ENCODE measurements around the gene ANO7. TPM values are rescaled to one million over a fixed set of nuclear protein-coding genes. Genes with fewer than 3 reads are reported as not detected.

The ANO7 gene
- total RNA-seq, 2 donors from 2014 or later: 1.2 to 1.8 TPM

GRCh38 chr2:241154915-241155314, 33.6 kb upstream of the ANO7 start:
- ATAC-seq: no peak
- DNase-seq: no peak

GRCh38 chr2:241155936-241156335, 32.5 kb upstream of the ANO7 start:
- DNase-seq (no peak), ATAC-seq (no peak)
- intact Hi-C loops (cut with DNase I): no loop called here

More at GRCh38 chr2:241154915-241155314, 33.6 kb upstream of the ANO7 start:
- intact Hi-C loops (cut with DNase I): loop anchor here in 1 of 2 donors (5.0 kb wide), 1 partner anchor 53 kb away; the partner anchor contains the start of gene MTERF4

- ATAC-seq (no peak), DNase-seq (no peak)
- intact Hi-C loops (cut with DNase I): no loop called here
Observed at GRCh38 chr2:241156971-241157441, 31.5 kb upstream of the ANO7 start.

- no peak for ATAC-seq
- intact Hi-C loops (cut with DNase I): no loop called here
- no peak for DNase-seq
Observed at GRCh38 chr2:241157841-241158545, 30.5 kb upstream of the ANO7 start.

GRCh38 chr2:241158546-241158900, 30.0 kb upstream of the ANO7 start:
- intact Hi-C loops (cut with DNase I): no loop called here
- DNase-seq: no peak
- no peak for ATAC-seq

GRCh38 chr2:241159116-241159515, 29.4 kb upstream of the ANO7 start:
- intact Hi-C loops (cut with DNase I): no loop called here
- ATAC-seq: no peak
- DNase-seq: no peak

- intact Hi-C loops (cut with DNase I): no loop called here
- no peak for DNase-seq
- ATAC-seq: no peak
Observed at GRCh38 chr2:241160318-241160717, 28.2 kb upstream of the ANO7 start.

GRCh38 chr2:241161646-241162281, 26.7 kb upstream of the ANO7 start:
- DNase-seq (peak; percentile 85), ATAC-seq (peak; percentile 95 to 97)
- intact Hi-C loops (cut with DNase I): no loop called here

GRCh38 chr2:241163601-241164118, 24.8 kb upstream of the ANO7 start:
- intact Hi-C loops (cut with DNase I): no loop called here
- ATAC-seq: no peak
- DNase-seq: no peak

- intact Hi-C loops (cut with DNase I): no loop called here
- DNase-seq (no peak), ATAC-seq (no peak)
Observed at GRCh38 chr2:241168366-241168765, 20.1 kb upstream of the ANO7 start.

GRCh38 chr2:241173557-241173956, 14.9 kb upstream of the ANO7 start:
- ATAC-seq (no peak), DNase-seq (no peak)
- intact Hi-C loops (cut with DNase I): no loop called here

GRCh38 chr2:241177526-241178334, 10.7 kb upstream of the ANO7 start:
- intact Hi-C loops (cut with DNase I): no loop called here
- DNase-seq (no peak), ATAC-seq (no peak)

GRCh38 chr2:241178961-241179360, 9.5 kb upstream of the ANO7 start:
- no peak for ATAC-seq
- no peak for DNase-seq
- intact Hi-C loops (cut with DNase I): no loop called here

- intact Hi-C loops (cut with DNase I): no loop called here
- DNase-seq (no peak), ATAC-seq (peak in 1 of 2 donors; percentile 73)
Observed at GRCh38 chr2:241179899-241180298, 8.6 kb upstream of the ANO7 start.

GRCh38 chr2:241180495-241180894, 8.0 kb upstream of the ANO7 start:
- no peak for DNase-seq
- intact Hi-C loops (cut with DNase I): no loop called here
- ATAC-seq: no peak

GRCh38 chr2:241182126-241182525, 6.4 kb upstream of the ANO7 start:
- no peak for ATAC-seq
- intact Hi-C loops (cut with DNase I): no loop called here

GRCh38 chr2:241182531-241183133, 5.8 kb upstream of the ANO7 start:
- DNase-seq (no peak), ATAC-seq (no peak)

More at GRCh38 chr2:241182126-241182525, 6.4 kb upstream of the ANO7 start:
- no peak for DNase-seq

GRCh38 chr2:241183221-241183620, 5.3 kb upstream of the ANO7 start:
- no peak for ATAC-seq
- DNase-seq: no peak
- intact Hi-C loops (cut with DNase I): no loop called here

More at GRCh38 chr2:241182531-241183133, 5.8 kb upstream of the ANO7 start:
- intact Hi-C loops (cut with DNase I): no loop called here

- DNase-seq (no peak), ATAC-seq (no peak)
- intact Hi-C loops (cut with DNase I): no loop called here
Observed at GRCh38 chr2:241184901-241185300, 3.6 kb upstream of the ANO7 start.

All from left cardiac atrium (tissue), 4 donors.